Measurements from ENCODE around the gene HSBP1.

DNA sequence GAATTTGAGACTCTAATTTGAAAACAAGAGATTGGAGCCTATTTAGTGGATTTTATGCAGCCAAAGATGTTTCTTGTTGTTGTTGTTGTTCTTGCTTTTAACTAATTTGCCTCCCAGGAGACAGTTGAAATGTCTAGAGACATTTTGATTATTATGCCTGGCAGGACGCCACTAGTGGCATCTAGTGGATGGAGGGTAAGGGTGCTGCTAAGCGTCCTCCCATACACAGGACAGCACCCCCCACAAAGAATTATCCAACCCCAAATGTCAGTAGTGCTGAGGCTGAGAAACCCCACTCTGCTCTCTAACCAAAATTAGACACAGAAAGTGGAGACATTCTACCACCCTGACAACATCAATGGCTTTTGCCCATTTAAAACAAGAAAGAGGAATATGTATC is 15.4 kb upstream of the HSBP1 start:
- TF ChIP-seq TCF4 (CRISPR knock-in tag; IDR thresholded peaks at IDR 0.05; ENCODE audit: borderline replicate concordance), result no peak
- TF ChIP-seq, protein P1, sequence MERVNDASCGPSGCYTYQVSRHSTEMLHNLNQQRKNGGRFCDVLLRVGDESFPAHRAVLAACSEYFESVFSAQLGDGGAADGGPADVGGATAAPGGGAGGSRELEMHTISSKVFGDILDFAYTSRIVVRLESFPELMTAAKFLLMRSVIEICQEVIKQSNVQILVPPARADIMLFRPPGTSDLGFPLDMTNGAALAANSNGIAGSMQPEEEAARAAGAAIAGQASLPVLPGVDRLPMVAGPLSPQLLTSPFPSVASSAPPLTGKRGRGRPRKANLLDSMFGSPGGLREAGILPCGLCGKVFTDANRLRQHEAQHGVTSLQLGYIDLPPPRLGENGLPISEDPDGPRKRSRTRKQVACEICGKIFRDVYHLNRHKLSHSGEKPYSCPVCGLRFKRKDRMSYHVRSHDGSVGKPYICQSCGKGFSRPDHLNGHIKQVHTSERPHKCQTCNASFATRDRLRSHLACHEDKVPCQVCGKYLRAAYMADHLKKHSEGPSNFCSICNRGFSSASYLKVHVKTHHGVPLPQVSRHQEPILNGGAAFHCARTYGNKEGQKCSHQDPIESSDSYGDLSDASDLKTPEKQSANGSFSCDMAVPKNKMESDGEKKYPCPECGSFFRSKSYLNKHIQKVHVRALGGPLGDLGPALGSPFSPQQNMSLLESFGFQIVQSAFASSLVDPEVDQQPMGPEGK (CRISPR knock-in tag; IDR thresholded peaks at IDR 0.05; ENCODE audit: borderline replicate concordance), result no peak
- no peak for TF ChIP-seq ISL1 (CRISPR knock-in tag; IDR thresholded peaks at IDR 0.05)
- TF ChIP-seq OSR1 (CRISPR knock-in tag; IDR thresholded peaks at IDR 0.05), result no peak
- TF ChIP-seq RARB (CRISPR knock-in tag; IDR thresholded peaks at IDR 0.05), result no peak
- no peak for TF ChIP-seq ZNF70 (CRISPR knock-in tag; IDR thresholded peaks at IDR 0.05)
- TF ChIP-seq CREB5 (CRISPR knock-in tag; IDR thresholded peaks at IDR 0.05; ENCODE audit: low read depth), result no peak
- no peak for TF ChIP-seq ARNTL (CRISPR knock-in tag; IDR thresholded peaks at IDR 0.05; ENCODE audit: borderline replicate concordance, low read depth)
- TF ChIP-seq ZFP3 (CRISPR knock-in tag; IDR thresholded peaks at IDR 0.05), result no peak

Data from SK-N-SH treated with all-trans-retinoic acid at 6 μM for 48 hours (cell line).